Measurements from ENCODE around the gene DPY19L1. TPM values are rescaled to one million over a fixed set of nuclear protein-coding genes. Genes with fewer than 3 reads are reported as not detected.
"Not testable (repeated sequence)": the region's sequence is repeated elsewhere in the genome, so short reads cannot be mapped to it uniquely, and the experiment has no call there.

DPY19L1 gene
- total RNA-seq, 4 donors from 2014 or later = 3.5 to 7.8 (median 5.0) TPM

- Histone ChIP-seq H3K4me3 (no peak overlapping the region), H3K36me3 (no peaks in the 10 kb centered on the region), H3K27ac (peak overlapping the region in 2 of 4 donors; percentile 5 to 28), H3K9me3 (no peaks in the 10 kb centered on the region), H3K27me3 (no peaks in the 10 kb centered on the region), H3K4me1 (no peaks in the 10 kb centered on the region)
- TF ChIP-seq, protein P1, sequence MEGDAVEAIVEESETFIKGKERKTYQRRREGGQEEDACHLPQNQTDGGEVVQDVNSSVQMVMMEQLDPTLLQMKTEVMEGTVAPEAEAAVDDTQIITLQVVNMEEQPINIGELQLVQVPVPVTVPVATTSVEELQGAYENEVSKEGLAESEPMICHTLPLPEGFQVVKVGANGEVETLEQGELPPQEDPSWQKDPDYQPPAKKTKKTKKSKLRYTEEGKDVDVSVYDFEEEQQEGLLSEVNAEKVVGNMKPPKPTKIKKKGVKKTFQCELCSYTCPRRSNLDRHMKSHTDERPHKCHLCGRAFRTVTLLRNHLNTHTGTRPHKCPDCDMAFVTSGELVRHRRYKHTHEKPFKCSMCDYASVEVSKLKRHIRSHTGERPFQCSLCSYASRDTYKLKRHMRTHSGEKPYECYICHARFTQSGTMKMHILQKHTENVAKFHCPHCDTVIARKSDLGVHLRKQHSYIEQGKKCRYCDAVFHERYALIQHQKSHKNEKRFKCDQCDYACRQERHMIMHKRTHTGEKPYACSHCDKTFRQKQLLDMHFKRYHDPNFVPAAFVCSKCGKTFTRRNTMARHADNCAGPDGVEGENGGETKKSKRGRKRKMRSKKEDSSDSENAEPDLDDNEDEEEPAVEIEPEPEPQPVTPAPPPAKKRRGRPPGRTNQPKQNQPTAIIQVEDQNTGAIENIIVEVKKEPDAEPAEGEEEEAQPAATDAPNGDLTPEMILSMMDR (IDR thresholded peaks at IDR 0.05 in 4 of 5, conservative IDR thresholded peaks at IDR 0.05 in 1 of 5) = no peak
- in situ Hi-C loops (cut with MboI; ENCODE audit: low sequenced_read_pairs in 4 of 4) (no loop called here), intact Hi-C loops (cut with DNase I; ENCODE audit: low total_unique reads) (no loop called here)
- DNase-seq (no peak), ATAC-seq (no peak)
These were observed 45.1 kb downstream of the DPY19L1 start for GRCh38 chr7:34991938-34992840.

GRCh38 chr7:34988442-34989125 is 48.7 kb downstream of the DPY19L1 start:
- in situ Hi-C loops (cut with MboI; ENCODE audit: low sequenced_read_pairs in 4 of 4) = not testable (repeated sequence)

DNA sequence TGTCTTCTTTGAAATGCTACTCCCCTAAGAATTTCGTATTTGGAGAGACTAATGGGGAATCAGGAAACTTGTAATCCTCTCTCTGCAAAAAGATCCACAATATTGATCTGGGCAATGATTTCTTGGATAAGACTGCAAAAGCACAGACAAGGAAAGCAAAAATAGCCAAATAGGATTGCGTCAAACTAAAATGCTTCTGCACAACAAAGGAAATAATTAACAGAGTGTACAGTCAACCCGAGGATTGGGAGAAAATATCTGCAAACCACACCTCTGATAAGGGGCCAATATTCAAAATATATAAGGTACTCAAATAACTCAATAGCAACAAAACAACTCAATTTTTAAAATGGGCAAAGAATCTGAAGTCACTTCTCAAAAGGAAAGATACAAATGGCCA is 52.1 kb downstream of the DPY19L1 start:
- H3K4me1 ChIP-seq; intact Hi-C loops (cut with DNase I; ENCODE audit: low total_unique reads); H3K27me3 ChIP-seq; H3K4me3 ChIP-seq; H3K9me3 ChIP-seq; H3K27ac ChIP-seq; in situ Hi-C loops (cut with MboI; ENCODE audit: low sequenced_read_pairs in 4 of 4); H3K36me3 ChIP-seq; DNase-seq; ATAC-seq: not testable (repeated sequence)

More at GRCh38 chr7:34988442-34989125, 48.7 kb downstream of the DPY19L1 start:
- H3K4me3 ChIP-seq; H3K4me1 ChIP-seq; intact Hi-C loops (cut with DNase I; ENCODE audit: low total_unique reads); H3K9me3 ChIP-seq; H3K36me3 ChIP-seq; DNase-seq; ATAC-seq; H3K27ac ChIP-seq; H3K27me3 ChIP-seq: not testable (repeated sequence)

- H3K4me1 ChIP-seq; DNase-seq; H3K9me3 ChIP-seq; H3K4me3 ChIP-seq; H3K27ac ChIP-seq; in situ Hi-C loops (cut with MboI; ENCODE audit: low sequenced_read_pairs in 4 of 4); H3K27me3 ChIP-seq; ATAC-seq; H3K36me3 ChIP-seq; intact Hi-C loops (cut with DNase I; ENCODE audit: low total_unique reads): not testable (repeated sequence)
These were observed 53.1 kb downstream of the DPY19L1 start for GRCh38 chr7:34984140-34984539.

DNA sequence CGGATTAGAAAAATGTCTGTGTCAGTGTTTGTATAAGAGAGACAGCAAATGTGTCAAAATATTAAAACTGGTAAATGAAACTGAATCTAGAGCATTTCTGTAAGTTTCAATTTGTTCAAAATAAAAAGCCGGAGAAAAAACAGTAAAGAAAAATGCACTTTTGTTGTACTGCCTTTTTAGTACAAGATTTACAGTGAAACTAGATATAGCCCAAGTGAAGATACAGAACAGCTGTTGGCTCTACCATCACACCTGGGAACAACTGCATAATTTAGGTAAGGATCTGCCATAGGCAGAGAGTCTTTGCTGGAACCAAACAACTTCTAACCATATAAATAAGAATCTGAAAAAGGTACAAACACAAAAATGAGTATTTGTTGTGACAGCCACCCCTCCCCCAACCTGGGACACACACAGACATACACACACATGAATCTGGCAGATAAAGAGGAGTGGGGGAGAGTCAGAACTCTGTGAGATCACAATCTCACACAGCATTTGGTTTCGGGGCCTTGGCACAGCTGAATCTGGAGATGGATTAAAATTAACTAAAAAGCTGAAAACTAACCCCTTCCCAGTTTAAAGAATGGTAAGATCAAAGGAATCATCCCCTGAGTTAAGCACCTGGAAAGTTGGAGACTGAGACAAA is 54.8 kb downstream of the DPY19L1 start:
- ATAC-seq (no peak), DNase-seq (no peak)
- in situ Hi-C loops (cut with MboI; ENCODE audit: low sequenced_read_pairs in 4 of 4) (no loop called here), intact Hi-C loops (cut with DNase I; ENCODE audit: low total_unique reads) (no loop called here)
- no peaks in the 10 kb centered on the region for H3K9me3 ChIP-seq
- no peaks in the 10 kb centered on the region for H3K4me1 ChIP-seq
- H3K27me3 ChIP-seq = no peaks in the 10 kb centered on the region
- H3K36me3 ChIP-seq = no peaks in the 10 kb centered on the region
- no peak overlapping the region for H3K27ac ChIP-seq
- no peak overlapping the region for H3K4me3 ChIP-seq
- TF ChIP-seq, protein P1 (IDR thresholded peaks at IDR 0.05 in 4 of 5, conservative IDR thresholded peaks at IDR 0.05 in 1 of 5) = no peak
- no peak for TF ChIP-seq POLR2A (IDR thresholded peaks at IDR 0.05)

GRCh38 chr7:34979124-34979523 is 58.2 kb downstream of the DPY19L1 start:
- ATAC-seq; H3K9me3 ChIP-seq; H3K27me3 ChIP-seq; H3K4me3 ChIP-seq; intact Hi-C loops (cut with DNase I; ENCODE audit: low total_unique reads); in situ Hi-C loops (cut with MboI; ENCODE audit: low sequenced_read_pairs in 4 of 4); DNase-seq; H3K27ac ChIP-seq; H3K36me3 ChIP-seq; H3K4me1 ChIP-seq: not testable (repeated sequence)
